ENCODE results near the gene MTFMT.

The MTFMT gene

DNA sequence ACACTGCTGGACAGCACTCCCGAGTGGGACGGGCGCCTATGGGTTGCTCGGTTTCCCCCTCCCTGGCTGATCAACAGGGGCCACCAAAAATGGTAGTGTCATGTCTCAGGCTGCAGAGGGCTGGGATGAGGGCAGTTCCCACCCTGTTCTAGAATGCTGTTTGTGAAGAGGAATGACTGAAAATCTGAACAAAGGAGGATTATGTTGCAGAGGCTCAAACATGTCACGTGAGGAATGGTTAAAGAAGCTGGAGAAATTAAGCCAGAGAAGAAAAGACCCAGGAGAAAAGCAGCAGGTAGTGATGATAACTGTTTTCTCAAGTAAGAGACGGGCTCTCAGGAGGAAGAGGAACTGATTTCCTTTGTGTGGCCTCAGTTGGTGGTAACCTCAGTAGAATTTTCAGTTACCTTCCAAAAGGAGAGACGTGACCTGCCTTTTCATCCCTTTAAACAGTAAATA is 50.2 kb downstream of the MTFMT start:
- H3K4me3 ChIP-seq (ENCODE audit: control insufficient read depth, low read depth, low read length): no peak overlapping the region
- DNase-seq (ENCODE audit: low read depth): no peak
- TF ChIP-seq, protein P1, sequence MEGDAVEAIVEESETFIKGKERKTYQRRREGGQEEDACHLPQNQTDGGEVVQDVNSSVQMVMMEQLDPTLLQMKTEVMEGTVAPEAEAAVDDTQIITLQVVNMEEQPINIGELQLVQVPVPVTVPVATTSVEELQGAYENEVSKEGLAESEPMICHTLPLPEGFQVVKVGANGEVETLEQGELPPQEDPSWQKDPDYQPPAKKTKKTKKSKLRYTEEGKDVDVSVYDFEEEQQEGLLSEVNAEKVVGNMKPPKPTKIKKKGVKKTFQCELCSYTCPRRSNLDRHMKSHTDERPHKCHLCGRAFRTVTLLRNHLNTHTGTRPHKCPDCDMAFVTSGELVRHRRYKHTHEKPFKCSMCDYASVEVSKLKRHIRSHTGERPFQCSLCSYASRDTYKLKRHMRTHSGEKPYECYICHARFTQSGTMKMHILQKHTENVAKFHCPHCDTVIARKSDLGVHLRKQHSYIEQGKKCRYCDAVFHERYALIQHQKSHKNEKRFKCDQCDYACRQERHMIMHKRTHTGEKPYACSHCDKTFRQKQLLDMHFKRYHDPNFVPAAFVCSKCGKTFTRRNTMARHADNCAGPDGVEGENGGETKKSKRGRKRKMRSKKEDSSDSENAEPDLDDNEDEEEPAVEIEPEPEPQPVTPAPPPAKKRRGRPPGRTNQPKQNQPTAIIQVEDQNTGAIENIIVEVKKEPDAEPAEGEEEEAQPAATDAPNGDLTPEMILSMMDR (IDR thresholded peaks at IDR 0.05; ENCODE audit: control insufficient read depth, insufficient read depth, low read depth, low read length, missing control alignments): no peak

DNA sequence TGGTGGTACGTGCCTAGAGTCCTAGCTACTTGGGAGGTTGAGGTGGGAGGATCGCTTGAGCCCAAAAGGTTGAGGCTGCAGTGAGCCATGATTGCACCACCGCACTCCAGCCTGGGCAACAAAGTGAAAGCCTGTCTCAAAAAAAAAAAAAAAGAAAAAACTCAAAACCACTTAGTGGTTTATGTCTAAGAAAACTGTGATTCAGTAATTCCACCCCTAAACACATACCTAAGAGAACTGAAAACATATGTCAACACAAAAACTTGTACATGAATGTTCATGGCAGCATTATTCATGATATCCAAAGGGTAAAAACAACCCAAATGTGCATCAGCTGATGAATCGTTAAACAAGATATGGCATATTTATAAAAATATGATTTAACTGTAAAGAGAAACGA is 54.0 kb downstream of the MTFMT start:
- peak; percentile 61 for DNase-seq (ENCODE audit: low read depth)
- TF ChIP-seq, protein P1 (IDR thresholded peaks at IDR 0.05; ENCODE audit: control insufficient read depth, insufficient read depth, low read depth, low read length, missing control alignments): no peak
- no peak overlapping the region for H3K4me3 ChIP-seq (ENCODE audit: control insufficient read depth, low read depth, low read length)

DNA sequence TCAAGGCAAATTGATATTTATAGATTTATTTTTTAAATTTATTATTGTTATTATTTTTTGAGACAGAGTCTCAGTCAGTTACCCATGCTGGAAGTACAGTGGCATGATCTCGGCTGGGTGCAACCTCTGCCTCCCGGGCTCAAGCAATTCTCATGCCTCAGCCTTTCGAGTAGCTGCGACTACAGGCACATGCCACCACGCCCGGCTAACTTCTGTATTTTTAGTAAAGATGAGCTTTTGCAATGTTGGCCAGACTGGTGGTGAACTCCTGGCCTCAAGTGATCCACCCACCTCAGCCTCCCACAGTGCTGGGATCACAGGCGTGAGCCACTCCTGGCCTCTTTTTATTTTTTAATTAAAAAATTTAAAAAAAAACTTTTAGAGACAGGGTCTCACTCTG is 58.7 kb downstream of the MTFMT start:
- no peak for DNase-seq (ENCODE audit: low read depth)
- no peak overlapping the region for H3K4me3 ChIP-seq (ENCODE audit: control insufficient read depth, low read depth, low read length)
- TF ChIP-seq, protein P1 (IDR thresholded peaks at IDR 0.05; ENCODE audit: control insufficient read depth, insufficient read depth, low read depth, low read length, missing control alignments): no peak

DNA sequence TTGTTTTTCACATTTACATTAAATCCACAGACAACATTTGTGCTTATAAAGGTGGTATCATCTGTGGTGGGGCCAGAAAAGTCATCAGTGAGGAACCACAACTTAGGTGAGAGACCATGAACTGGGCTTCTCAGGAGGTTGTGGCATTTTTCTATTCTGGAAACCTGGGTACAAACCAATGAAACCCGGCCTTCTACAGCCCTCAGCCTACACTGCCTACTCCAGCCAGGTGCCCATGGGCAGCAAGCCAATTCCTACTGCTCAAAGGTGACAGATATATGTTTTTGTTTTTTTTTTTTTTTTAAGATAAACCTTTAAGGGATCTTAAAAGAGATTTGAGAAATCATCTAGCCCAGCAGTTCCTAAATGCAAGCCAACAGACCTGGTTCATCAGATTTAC is 60.0 kb downstream of the MTFMT start:
- DNase-seq (ENCODE audit: low read depth): no peak
- TF ChIP-seq, protein P1 (IDR thresholded peaks at IDR 0.05; ENCODE audit: control insufficient read depth, insufficient read depth, low read depth, low read length, missing control alignments): no peak
- no peak overlapping the region for H3K4me3 ChIP-seq (ENCODE audit: control insufficient read depth, low read depth, low read length)

DNA sequence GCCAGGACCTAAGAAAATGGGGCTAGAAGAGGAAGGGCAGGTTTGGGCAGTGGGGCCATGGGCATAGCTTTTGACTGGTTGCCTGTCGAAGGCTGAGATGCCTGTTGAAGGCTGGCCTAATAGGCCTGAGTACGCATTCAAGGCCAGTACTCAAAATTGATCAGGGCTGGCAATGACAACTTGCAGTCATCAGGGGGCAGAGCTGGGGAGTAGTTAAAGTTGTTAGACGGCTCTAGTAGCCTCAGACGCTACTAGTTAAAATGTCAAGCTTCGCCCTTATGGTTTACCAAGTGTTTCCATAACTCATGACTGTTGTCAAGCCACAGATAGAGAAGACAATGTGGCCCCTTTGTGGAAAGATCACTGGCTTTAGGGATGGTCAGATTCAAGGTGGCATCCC is 68.4 kb downstream of the MTFMT start:
- DNase-seq (ENCODE audit: low read depth): no peak
- H3K4me3 ChIP-seq (ENCODE audit: control insufficient read depth, low read depth, low read length): no peak overlapping the region

DNA sequence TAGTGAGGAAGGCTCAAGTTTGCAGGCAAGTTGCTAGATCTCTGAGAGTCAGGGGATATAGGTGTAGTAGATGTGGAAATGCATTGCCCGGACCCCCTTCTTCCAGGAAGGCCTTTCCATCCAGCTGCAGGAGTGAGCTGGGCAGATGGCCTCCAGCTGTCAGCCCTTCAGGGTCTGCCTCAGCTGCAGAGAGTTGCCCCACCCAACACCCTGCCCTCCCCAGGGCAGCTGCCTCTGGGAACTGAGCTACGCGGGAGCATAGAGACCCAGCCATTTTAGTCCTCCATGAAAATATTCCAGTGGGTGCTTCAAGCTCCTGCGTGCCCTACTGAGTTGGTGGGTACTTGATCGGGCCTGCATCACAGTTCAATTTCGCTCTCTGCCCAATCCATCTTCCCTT is 69.3 kb downstream of the MTFMT start:
- TF ChIP-seq, protein P1 (IDR thresholded peaks at IDR 0.05; ENCODE audit: control insufficient read depth, insufficient read depth, low read depth, low read length, missing control alignments): no peak
- DNase-seq (ENCODE audit: low read depth): no peak
- no peak overlapping the region for H3K4me3 ChIP-seq (ENCODE audit: control insufficient read depth, low read depth, low read length)

More for the DNA sequence above, 68.4 kb downstream of the MTFMT start:
- TF ChIP-seq, protein P1 (IDR thresholded peaks at IDR 0.05; ENCODE audit: control insufficient read depth, insufficient read depth, low read depth, low read length, missing control alignments): no peak

DNA sequence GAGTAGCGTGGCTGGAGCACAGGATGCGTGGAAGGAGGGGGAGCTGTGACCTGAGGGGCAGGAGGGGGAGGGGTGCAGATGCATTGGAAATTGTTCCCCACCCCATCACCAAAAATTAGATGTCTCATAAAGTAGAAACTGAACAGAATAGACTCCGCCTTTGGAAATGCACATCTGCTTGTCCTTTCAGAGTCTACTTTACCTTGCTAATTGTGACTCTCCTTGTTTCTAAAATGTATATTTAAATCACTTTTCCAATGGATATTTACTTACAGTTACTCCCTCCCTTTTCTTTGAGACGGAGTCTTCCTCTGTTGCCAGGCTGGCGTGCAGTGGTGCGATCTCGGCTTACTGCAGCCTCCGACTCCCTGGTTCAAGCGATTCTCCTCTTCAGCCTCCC is 70.3 kb downstream of the MTFMT start:
- H3K4me3 ChIP-seq (ENCODE audit: control insufficient read depth, low read depth, low read length): no peak overlapping the region
- TF ChIP-seq, protein P1 (IDR thresholded peaks at IDR 0.05; ENCODE audit: control insufficient read depth, insufficient read depth, low read depth, low read length, missing control alignments): no peak
- no peak for DNase-seq (ENCODE audit: low read depth)

Measured in AG09309 (cell line).